IPS-20b (cell line): ENCODE results near the gene DVL1.

ENCODE experiments used
- H3K27ac ChIP-seq: one replicate; pipeline ENCODE4 v1.5.1; 2013; ENCODE audit warnings: low read length
- H3K27me3 ChIP-seq: 2 replicates; pipeline ENCODE4 v1.6.1; 2013; ENCODE audit warnings: mild to moderate bottlenecking, low read length, inconsistent platforms; ENCODE audit not compliant: insufficient read depth
- H3K36me3 ChIP-seq: 2 replicates; pipeline ENCODE4 v1.6.1; 2013; ENCODE audit warnings: low read depth, mild to moderate bottlenecking, inconsistent platforms, low read length, moderate library complexity; ENCODE audit not compliant: insufficient read depth
- H3K4me1 ChIP-seq: 2 replicates; pipeline ENCODE4 v1.6.1; 2013; ENCODE audit warnings: mild to moderate bottlenecking, control low read depth, inconsistent platforms, low read length, moderate library complexity; ENCODE audit not compliant: insufficient read depth
- H3K4me3 ChIP-seq: 2 replicates; pipeline ENCODE4 v1.5.1; 2013; ENCODE audit warnings: mild to moderate bottlenecking, low read length, inconsistent platforms
- H3K9ac ChIP-seq: 2 replicates; pipeline ENCODE4 v1.6.1; 2013; ENCODE audit warnings: low read depth, mild to moderate bottlenecking, inconsistent platforms, low read length, moderate library complexity
- H3K9me3 ChIP-seq: 2 replicates; pipeline ENCODE4 v1.6.1; 2013; ENCODE audit warnings: mild to moderate bottlenecking, low read depth, low read length, inconsistent platforms; ENCODE audit not compliant: insufficient read depth

DVL1 gene

GRCh38 chr1:1303736-1304135 is 45.5 kb downstream of the DVL1 start:
- no peaks in the 10 kb centered on the region for H3K36me3 ChIP-seq
- no peaks in the 10 kb centered on the region for H3K9me3 ChIP-seq
- H3K9ac ChIP-seq, result no peak overlapping the region
- H3K27ac ChIP-seq, result no peak overlapping the region
- H3K4me1 ChIP-seq, result peaks cover 11% of the 10 kb centered on the region
- peaks cover 8% of the 10 kb centered on the region; the same call in 1 of the 2 replicates for H3K27me3 ChIP-seq
- no peak overlapping the region for H3K4me3 ChIP-seq

- peaks cover 11% of the 10 kb centered on the region for H3K4me1 ChIP-seq
- H3K27ac ChIP-seq, result no peak overlapping the region
These were observed 46.2 kb downstream of the DVL1 start for GRCh38 chr1:1302951-1303509.

DNA sequence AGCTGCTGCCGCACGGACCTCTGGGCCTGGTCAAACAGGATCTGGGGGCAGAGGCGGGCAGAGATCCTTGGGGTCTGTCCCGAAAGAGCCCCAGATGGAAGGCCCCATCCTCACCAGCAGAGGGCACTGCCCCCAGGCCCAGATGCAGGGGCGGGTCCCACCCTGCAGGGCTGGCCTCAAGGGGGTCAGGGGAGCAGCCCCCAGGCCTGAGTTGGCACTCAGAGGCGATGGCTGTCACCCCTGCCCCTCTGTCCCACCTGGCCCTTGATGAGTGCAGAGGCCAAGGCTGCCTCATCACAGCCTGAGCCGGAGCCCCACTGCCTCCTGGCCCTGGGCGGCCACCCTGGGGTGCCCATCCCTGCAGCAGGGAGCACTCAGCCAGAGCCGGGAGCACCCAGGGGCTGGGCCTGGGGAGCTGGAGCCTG is 47.2 kb downstream of the DVL1 start:
- H3K27ac ChIP-seq, result no peak overlapping the region

More at GRCh38 chr1:1302951-1303509, 46.2 kb downstream of the DVL1 start:
- no peaks in the 10 kb centered on the region for H3K9me3 ChIP-seq
- no peaks in the 10 kb centered on the region for H3K36me3 ChIP-seq
- H3K27me3 ChIP-seq, result peaks cover 8% of the 10 kb centered on the region; the same call in 1 of the 2 replicates
- H3K4me3 ChIP-seq, result no peak overlapping the region
- H3K9ac ChIP-seq, result no peak overlapping the region

GRCh38 chr1:1300352-1300739 is 48.9 kb downstream of the DVL1 start:
- no peaks in the 10 kb centered on the region for H3K36me3 ChIP-seq
- no peak overlapping the region for H3K27ac ChIP-seq
- no peaks in the 10 kb centered on the region for H3K27me3 ChIP-seq
- H3K9ac ChIP-seq, result no peak overlapping the region
- H3K4me1 ChIP-seq, result peaks cover 7% of the 10 kb centered on the region; the same call in 1 of the 2 replicates
- H3K4me3 ChIP-seq, result no peak overlapping the region
- H3K9me3 ChIP-seq, result no peaks in the 10 kb centered on the region

More for the DNA sequence above, 47.2 kb downstream of the DVL1 start:
- no peak overlapping the region for H3K4me3 ChIP-seq
- H3K27me3 ChIP-seq, result peaks cover 6% of the 10 kb centered on the region; the same call in 1 of the 2 replicates
- H3K4me1 ChIP-seq, result peaks cover 9% of the 10 kb centered on the region
- H3K9me3 ChIP-seq, result no peaks in the 10 kb centered on the region
- H3K9ac ChIP-seq, result no peak overlapping the region
- H3K36me3 ChIP-seq, result no peaks in the 10 kb centered on the region

DNA sequence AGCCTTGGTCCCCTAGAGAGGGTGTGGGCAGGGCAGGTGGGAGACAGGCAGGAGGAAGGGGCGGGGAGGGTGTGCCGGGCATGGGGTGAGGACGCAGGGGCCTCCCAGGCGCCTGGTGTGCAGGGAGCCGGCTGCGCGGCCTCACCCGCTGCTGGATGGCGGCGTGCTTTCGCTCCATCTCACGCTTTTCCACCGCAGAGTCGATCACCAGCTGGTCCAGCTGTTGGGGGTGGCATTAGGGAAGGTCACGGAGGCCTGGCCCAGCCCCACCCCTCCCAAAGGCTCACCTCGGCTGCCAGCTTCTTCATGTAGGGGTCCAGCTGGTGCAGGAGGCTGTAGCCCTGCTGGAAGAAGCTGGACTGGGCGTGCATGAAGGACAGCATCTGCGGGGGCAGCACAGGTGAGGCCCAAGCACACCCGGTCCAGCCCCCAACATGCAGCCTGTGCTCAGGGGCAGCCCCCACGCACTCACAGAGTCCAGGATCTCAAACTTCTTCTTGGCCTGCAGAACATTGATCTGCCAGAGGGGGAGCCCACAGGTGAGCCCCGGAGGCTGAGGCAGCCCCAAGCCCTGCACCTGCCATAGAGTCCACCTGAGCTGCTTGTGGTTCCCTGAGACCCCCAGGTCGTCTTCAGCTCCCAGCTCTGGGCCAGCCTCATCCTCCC is 49.4 kb downstream of the DVL1 start:
- Histone ChIP-seq H3K4me3 (no peak overlapping the region), H3K27ac (no peak overlapping the region), H3K36me3 (no peaks in the 10 kb centered on the region), H3K4me1 (peaks cover 3% of the 10 kb centered on the region; the same call in 1 of the 2 replicates), H3K9me3 (no peaks in the 10 kb centered on the region), H3K9ac (no peak overlapping the region), H3K27me3 (no peaks in the 10 kb centered on the region)

DNA sequence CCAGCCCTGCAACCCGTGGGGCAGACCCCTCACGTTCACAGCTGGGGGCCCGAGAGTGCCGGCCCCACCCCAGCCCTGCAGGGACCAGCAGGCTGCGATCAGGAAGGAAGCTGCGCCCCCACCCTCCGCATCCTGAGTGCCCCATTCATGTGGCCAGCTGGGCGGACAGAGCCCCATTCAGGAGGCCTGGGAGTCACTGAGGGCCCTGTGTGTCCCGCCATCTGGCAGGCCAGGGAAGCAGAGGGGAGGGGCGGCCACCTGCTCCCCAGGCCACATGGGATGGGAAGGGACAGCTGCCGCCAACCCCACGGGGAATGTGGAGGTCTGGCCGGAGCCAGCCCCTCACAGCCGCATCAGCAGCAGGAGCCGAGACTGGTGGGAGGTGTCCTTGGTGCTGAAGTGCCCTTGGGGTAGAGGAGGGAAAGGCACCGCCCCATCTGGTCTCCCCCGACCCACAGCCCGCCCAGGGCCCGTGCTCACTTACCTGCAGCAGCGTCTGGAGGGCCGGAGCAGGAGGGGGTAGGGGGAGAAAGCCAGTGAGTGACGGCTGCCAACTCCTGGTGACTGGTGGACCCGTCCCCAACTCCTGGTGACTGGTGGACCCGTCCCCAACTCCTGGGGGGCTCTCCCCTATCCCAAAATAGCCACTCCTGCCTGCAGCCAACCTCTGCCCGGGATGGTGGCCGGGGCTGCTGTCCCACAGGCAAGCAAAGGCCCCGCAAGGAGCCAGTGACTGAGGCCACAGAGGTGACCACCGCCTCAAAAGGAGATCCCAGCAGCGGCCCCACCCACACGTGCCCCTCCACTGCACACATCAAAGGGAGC is 50.1 kb downstream of the DVL1 start:
- Histone ChIP-seq H3K9me3 (no peaks in the 10 kb centered on the region), H3K27me3 (no peaks in the 10 kb centered on the region), H3K36me3 (no peaks in the 10 kb centered on the region), H3K4me3 (no peak overlapping the region), H3K27ac (no peak overlapping the region), H3K9ac (no peak overlapping the region), H3K4me1 (no peaks in the 10 kb centered on the region)

GRCh38 chr1:1297802-1298424 is 51.3 kb downstream of the DVL1 start:
- no peak overlapping the region for H3K27ac ChIP-seq
- H3K9me3 ChIP-seq, result no peaks in the 10 kb centered on the region
- H3K27me3 ChIP-seq, result no peaks in the 10 kb centered on the region
- H3K4me3 ChIP-seq, result no peak overlapping the region
- H3K4me1 ChIP-seq, result no peaks in the 10 kb centered on the region
- H3K9ac ChIP-seq, result no peak overlapping the region
- H3K36me3 ChIP-seq, result no peaks in the 10 kb centered on the region

DNA sequence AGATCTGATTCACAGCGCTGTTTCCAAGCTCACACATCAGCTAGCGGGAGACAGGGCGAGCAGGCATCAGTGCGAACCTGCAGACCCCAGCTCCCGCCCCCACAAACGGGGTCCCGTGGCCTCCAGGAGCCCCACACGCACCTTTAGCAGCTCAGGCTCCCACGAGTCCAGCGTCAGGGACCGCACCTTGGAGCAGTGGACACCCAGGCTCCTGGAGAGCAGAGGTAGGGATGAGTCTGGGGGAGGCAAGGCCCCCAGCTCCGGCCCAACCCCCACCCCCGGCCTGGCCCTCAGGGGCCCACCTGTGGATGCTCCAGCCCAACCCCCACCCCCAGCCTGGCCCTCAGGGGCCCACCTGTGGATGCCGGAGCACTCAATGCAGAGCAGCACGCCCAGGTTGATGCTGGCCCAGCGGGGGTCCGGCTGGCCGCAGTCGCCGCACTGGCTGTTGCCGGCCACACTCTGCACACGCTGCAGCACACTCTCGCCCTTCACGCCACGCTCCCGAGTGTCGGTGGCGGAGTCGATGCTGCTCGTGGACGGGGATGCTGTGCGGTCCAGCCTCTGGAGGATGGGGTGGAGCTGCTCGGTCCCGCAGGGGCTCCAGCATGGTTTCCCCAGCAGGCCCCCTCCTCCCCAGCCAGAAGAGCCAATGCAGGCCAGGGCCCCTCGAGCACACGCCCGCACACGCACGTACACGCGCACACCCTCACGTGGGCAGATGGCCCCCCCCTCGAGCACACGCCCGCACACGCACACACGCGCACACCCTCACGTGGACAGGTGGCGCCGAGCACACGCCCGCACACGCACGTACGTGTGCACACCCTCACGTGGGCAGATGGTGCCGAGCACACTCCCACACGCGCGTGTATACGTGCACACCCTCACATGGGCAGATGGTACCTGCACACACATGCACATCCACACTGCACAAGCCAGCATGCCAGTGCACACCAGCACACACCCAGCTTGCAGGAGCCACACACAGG is 52.9 kb downstream of the DVL1 start:
- Histone ChIP-seq H3K27me3 (no peaks in the 10 kb centered on the region), H3K9me3 (no peaks in the 10 kb centered on the region), H3K4me3 (no peak overlapping the region), H3K9ac (no peak overlapping the region), H3K4me1 (no peaks in the 10 kb centered on the region), H3K36me3 (no peaks in the 10 kb centered on the region), H3K27ac (no peak overlapping the region)

- no peak overlapping the region for H3K4me3 ChIP-seq
- no peaks in the 10 kb centered on the region for H3K4me1 ChIP-seq
- H3K9me3 ChIP-seq, result no peaks in the 10 kb centered on the region
- H3K27ac ChIP-seq, result no peak overlapping the region
- no peaks in the 10 kb centered on the region for H3K36me3 ChIP-seq
- H3K9ac ChIP-seq, result no peak overlapping the region
- H3K27me3 ChIP-seq, result no peaks in the 10 kb centered on the region
These were observed 53.9 kb downstream of the DVL1 start for GRCh38 chr1:1295154-1295923.

DNA sequence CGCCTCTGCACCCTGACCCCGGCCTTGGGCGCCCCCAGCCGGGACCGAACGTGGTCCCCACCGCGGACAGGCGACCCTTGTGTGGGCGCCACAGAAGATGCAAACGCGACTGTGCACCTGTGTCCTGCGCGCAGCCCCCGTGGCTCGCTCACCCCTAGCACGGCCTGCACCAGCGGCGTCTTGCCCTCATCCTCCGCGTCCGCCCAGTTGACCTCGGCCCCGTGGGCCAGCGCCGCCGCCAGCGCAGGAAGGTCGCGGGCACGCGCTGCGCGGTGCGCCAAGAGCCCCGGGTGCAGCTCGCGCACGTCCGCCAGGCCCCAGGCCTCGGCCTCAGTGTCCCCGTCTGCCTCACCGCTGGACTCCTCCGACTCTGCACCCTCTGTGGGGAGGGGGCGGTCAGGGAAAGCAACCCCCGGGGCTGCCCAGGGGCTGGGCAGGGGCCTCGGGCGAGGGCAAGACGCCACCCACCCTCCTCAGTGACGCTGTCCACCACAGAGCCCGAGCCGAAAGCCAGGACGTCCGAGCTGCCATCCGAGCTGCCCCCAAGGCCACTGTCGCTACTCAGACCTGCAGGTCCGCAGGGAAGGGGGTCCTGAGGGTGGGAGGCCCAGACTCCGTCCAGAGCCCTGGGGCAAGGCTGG is 54.8 kb downstream of the DVL1 start:
- H3K27me3 ChIP-seq, result no peaks in the 10 kb centered on the region
- H3K4me3 ChIP-seq, result no peak overlapping the region
- H3K9ac ChIP-seq, result no peak overlapping the region
- H3K9me3 ChIP-seq, result no peaks in the 10 kb centered on the region
- H3K27ac ChIP-seq, result no peak overlapping the region
- H3K4me1 ChIP-seq, result no peaks in the 10 kb centered on the region
- no peaks in the 10 kb centered on the region for H3K36me3 ChIP-seq
